Amygdala (tissue), 56 donors: ENCODE results near the gene ACP5.
"Not testable (repeated sequence)": the region's sequence is repeated elsewhere in the genome, so short reads cannot be mapped to it uniquely, and the experiment has no call there.

Experiments
- DNase-seq, 56 donors: peaks; one replicate each; lab custom pipeline; 2025; lab: John Stamatoyannopoulos, UW

The ACP5 gene

GRCh38 chr19:11580116-11580515, 2.7 kb upstream of the ACP5 start:
- DNase-seq, result no peak

- DNase-seq, result peak in 3 of 56 donors; percentile 4 to 10 (median 9)
These were observed 1.1 kb upstream of the ACP5 start for GRCh38 chr19:11578258-11579142.

- DNase-seq, result no peak
These were observed 1.2 kb downstream of the ACP5 start for GRCh38 chr19:11576227-11576626.

- DNase-seq, result no peak
These were observed 2.8 kb downstream of the ACP5 start for GRCh38 chr19:11574689-11575088.

- DNase-seq, result not testable (repeated sequence)
These were observed 3.7 kb downstream of the ACP5 start for GRCh38 chr19:11573763-11574162.

- not testable (repeated sequence) for DNase-seq
These were observed 4.1 kb downstream of the ACP5 start for GRCh38 chr19:11573354-11573753.

GRCh38 chr19:11570039-11570462, 7.4 kb downstream of the ACP5 start:
- DNase-seq, result no peak

- no peak for DNase-seq
These were observed 11.3 kb downstream of the ACP5 start for GRCh38 chr19:11566164-11566563.

- DNase-seq, result not testable (repeated sequence)
These were observed 11.8 kb downstream of the ACP5 start for GRCh38 chr19:11565649-11565980.

GRCh38 chr19:11564082-11564807, 13.2 kb downstream of the ACP5 start:
- not testable (repeated sequence) for DNase-seq

GRCh38 chr19:11563532-11563931, 13.9 kb downstream of the ACP5 start:
- no peak for DNase-seq

- peak in 20 of 56 donors; percentile 7 to 67 (median 21) for DNase-seq
These were observed 16.9 kb downstream of the ACP5 start for GRCh38 chr19:11560404-11561051.

- peak; percentile 86 to 99 (median 96) for DNase-seq
These were observed 18.3 kb downstream of the ACP5 start, which contains the start of gene ELOF1 for GRCh38 chr19:11558881-11559828. Gene ELOF1 (minus strand): TSS chr19:11559230. CDS start chr19:11554347, 4,883 bp downstream.

- no peak for DNase-seq
These were observed 20.6 kb downstream of the ACP5 start for GRCh38 chr19:11556634-11557420.

- DNase-seq, result peak in 7 of 56 donors; percentile 7 to 39 (median 13)
These were observed 22.2 kb downstream of the ACP5 start for GRCh38 chr19:11555246-11555645.

GRCh38 chr19:11554160-11554559, 23.3 kb downstream of the ACP5 start:
- no peak for DNase-seq

- no peak for DNase-seq
These were observed 24.6 kb downstream of the ACP5 start for GRCh38 chr19:11552666-11553372.

GRCh38 chr19:11551603-11552235, 25.7 kb downstream of the ACP5 start:
- DNase-seq, result peak in 3 of 56 donors; percentile 7 to 14 (median 10)
